Measurements from ENCODE around the gene TMEM214. TPM values are rescaled to one million over a fixed set of nuclear protein-coding genes. Genes with fewer than 3 reads are reported as not detected.
A peak's percentile ranks its signal among the peaks of the same experiment; 100 is the strongest.

Gene TMEM214
- total and polyA plus RNA-seq, 2 of the 8 experiments (the other 6 are each of a cell fraction or from before 2014, with no cell fraction given) = 49.7 to 71.0 TPM

GRCh38 chr2:27050281-27050995 is 17.7 kb downstream of the TMEM214 start (continued):
- TF ChIP-seq CHD7 (IDR thresholded peaks at IDR 0.05; ENCODE audit: insufficient replicate concordance, low read length) (no peak), POLR2A (IDR thresholded peaks at IDR 0.05; ENCODE audit: control extremely low read depth in 1 of 2, low read depth in 2 of 2, low read length in 2 of 2) (peak in 1 of 2 experiments; percentile 73; a peak in 2 of 3 replicates), CHD2 (IDR thresholded peaks at IDR 0.05; ENCODE audit: low read length) (no peak), ATF2 (IDR thresholded peaks at IDR 0.05; ENCODE audit: low read length) (no peak), MAX (IDR thresholded peaks at IDR 0.05) (peak; percentile 64; the same call in 1 of the 2 replicates), GABPA (IDR thresholded peaks at IDR 0.05; ENCODE audit: borderline replicate concordance, insufficient read depth, low read length) (0 out of 2 replicates have a peak, but pooled peaks have one; percentile 55), HDAC2 (IDR thresholded peaks at IDR 0.05; ENCODE audit: borderline replicate concordance in 1 of 2, low read depth in 2 of 2, low read length in 2 of 2) (peak in 1 of 2 experiments; percentile 2; a peak in 1 of 4 replicates), TBP (IDR thresholded peaks at IDR 0.05; ENCODE audit: low read depth, low read length) (peak; percentile 97)

Data from H1 (cell line).